HT1080 (cell line): ENCODE results near the gene GNAS-AS1. TPM values are rescaled to one million over a fixed set of nuclear protein-coding genes. Genes with fewer than 3 reads are reported as not detected.

Experiments used
- DNase-seq: peaks from one replicate; pipeline ENCODE4 v3.0.0-alpha.2; 2015; ENCODE audit warnings: low read depth
- total RNA-seq: library from RNA; depleted of rRNA; stranded (reverse); fragments of >200 nt; shearing (Covaris generic); gene quantifications from 2 replicates; pipeline ENCODE4 v1.2.3, GENCODE V29; 2014

The GNAS-AS1 gene
- total RNA-seq, 1 experiment from 2014 or later = 5.0 TPM

GRCh38 chr20:58810879-58811250 is 39.8 kb downstream of the GNAS-AS1 start:
- no peak for DNase-seq

DNA sequence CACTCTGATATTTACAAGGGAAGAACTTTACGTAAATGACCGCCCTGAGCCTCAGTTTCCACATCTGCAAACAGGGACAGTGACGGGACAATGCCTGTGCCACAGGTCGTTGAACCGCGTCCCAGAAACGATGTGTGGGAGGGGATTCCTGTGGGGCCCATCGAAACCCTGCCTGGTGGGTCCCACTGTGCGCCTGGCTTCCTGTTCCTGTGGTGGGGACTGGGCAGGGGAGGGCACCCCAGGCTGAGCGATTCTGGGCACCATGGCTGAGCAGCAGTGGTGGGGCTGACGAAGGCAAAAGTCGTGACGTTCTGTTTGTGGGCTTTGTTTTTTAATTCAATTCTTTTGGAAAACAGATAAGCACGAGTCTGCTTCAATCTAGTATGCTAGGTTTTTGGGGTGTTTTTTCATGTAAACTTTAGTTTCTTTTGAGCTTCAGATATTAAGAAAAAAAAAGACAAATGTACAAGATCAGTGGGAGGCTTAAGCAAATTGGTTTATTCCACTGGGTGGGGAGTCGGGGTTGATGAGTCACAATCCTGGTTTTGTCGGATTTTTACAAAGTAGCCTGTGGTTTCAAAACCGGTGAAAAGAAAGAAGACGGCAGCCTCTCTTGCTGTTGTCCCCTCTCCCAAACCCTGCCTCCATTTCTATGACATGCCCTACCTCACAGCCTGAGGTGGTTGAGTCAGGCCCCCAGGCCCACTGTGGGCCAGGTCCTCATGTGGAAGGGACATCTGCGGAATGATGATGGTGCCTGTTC is 40.4 kb downstream of the GNAS-AS1 start:
- peak; percentile 56 for DNase-seq

GRCh38 chr20:58808271-58809046 is 42.2 kb downstream of the GNAS-AS1 start:
- no peak for DNase-seq

- no peak for DNase-seq
Measured at GRCh38 chr20:58807801-58808200, 42.9 kb downstream of the GNAS-AS1 start.

GRCh38 chr20:58803533-58803932 is 47.2 kb downstream of the GNAS-AS1 start:
- DNase-seq = no peak

DNA sequence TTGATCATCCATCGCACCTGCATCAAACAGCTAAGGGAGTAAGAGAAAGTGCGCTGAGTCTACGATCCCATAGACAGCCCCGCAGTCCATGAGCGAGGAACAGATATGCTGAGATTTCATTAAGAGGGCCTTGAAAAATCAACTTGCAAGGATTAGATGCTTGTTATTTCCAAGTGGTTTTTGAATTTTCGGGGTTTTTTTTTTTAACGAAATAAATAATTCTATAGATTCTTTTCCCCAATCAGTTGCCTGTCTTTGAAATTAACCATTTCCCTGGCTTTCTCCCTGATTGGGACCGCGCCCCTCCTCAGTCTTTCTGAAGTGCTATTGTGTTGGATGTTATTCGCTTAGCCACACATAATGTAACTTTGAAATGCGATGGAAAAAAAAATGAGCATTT is 48.6 kb downstream of the GNAS-AS1 start:
- no peak for DNase-seq

DNA sequence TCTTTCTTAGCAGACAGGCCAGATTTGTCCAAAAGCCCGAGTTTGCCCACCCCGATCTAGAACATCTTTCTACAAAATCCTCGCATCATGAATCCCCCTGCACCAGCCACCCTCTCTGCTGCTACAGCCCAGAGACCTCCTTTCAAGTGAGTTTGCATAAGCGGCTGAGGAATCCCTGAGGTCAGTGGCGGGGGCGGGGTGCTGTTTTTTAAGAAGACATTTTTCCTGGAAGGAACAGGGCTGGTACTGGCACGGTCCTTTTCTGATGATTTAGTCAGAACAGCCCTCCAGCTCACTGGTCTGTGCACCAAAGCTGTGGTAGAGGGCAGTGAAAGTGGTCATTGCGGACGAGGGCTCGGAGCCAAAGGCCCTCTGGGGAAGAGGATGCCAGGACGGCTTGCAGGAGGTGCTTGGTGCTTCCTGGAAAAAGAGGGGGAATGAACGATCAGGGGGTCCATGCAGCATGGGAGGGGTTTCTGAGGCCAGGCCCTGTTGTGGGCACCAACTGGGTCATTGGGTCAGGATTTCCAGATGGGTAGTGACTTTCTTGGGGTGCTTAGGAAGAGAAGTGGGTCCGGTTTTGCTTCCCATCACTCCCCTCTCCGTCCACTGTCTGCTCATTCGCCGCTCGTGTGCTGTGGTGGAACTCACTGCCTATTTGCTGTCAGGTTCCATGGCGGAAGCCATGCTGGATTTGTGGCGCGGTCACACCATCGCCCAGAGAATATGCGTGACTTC is 50.4 kb downstream of the GNAS-AS1 start:
- no peak for DNase-seq

DNA sequence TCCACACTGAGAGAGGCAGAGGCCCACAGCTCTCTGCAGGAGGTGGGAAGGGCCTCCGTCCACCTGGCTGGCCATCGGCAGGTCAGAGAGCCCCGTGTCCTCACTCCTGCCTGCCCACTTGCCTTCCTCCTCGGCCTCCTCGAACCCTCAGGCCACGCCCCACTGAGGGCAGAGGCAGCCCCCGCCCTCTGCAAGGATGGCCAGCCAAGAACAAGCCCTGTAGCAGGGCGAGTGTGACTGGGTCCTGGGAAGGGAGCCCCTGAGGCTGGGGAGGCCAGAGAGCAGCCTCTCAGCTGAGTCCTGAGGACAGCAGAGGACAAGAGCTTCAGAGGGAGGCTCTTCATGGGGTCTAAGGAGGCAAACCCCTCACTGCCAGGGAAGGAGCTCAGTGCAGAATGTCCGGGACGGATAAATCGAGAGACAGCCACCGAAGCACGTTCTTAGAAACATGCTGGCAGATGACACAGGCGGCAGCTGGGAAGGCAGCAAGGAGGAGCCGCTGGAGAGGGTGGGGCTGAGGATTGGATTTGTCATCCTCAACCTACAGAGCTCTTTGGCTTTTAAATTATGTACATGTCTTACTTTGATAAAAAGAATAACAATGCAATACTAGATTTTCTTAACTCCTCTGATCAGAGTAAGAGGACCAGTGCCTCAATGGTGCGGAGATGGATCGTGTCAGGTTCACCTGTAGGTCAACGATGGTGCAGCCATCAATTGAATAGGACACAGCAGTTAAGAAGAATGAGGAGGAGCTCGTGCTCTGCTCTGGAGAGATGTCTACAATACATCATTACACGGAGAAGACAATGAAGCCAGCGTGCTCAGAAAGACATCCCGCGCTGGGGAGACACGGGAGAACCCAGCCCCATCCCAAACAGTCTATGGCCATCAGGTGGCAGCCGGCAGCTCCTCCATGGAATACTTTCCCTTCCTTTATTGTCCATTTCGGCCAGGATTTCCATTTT is 53.0 kb downstream of the GNAS-AS1 start:
- DNase-seq = peak; percentile 3

DNA sequence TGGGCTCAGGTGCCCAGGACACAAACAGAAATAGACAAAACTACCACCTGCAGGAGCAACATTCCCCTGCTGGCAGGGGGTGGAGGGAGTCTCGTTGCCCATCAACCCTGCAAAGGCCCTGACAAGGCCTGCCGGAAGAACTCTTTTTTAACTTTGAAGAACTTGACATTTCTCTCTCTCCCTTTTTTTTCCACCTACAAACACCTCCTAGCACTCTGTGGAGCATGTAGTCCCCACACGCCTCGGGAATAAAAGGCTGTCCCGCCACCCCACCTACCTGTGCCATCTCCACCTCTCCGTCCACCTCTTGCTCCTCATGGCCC is 54.8 kb downstream of the GNAS-AS1 start:
- DNase-seq = no peak

DNA sequence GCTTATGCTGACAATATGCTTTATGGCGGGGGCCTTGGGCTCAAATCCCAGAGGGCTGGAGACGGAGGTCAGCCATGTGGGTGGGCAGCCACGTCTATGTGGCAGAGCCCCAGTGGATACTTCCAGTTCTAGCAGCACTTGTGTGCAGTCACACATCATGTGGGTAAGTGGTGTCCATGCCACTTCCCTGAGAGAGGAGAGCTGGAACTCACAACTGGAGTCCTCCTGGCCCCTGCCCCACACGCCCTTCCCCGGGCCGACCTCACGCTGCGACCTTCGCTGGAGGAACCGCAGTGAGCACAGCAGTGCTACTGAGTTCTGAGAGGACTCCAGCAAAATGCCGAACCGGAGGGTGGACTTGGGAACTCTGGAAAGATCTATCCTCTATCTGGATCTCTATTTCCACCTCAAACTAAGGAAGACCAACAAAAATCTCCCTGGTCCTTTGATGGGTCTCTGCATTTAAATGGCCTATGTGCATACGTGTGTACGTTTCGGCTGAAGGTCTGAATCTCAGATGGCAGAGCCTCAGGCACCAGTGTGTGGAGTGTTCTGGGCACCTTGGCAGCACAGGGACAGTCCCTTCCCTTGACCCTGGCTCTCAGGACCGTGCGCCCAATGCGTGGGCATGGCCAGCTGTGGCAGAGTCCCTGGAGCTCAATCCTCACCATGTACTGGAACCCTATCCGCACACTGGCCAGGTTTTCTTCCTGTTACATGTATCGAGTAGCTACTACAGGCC is 55.4 kb downstream of the GNAS-AS1 start:
- no peak for DNase-seq

DNA sequence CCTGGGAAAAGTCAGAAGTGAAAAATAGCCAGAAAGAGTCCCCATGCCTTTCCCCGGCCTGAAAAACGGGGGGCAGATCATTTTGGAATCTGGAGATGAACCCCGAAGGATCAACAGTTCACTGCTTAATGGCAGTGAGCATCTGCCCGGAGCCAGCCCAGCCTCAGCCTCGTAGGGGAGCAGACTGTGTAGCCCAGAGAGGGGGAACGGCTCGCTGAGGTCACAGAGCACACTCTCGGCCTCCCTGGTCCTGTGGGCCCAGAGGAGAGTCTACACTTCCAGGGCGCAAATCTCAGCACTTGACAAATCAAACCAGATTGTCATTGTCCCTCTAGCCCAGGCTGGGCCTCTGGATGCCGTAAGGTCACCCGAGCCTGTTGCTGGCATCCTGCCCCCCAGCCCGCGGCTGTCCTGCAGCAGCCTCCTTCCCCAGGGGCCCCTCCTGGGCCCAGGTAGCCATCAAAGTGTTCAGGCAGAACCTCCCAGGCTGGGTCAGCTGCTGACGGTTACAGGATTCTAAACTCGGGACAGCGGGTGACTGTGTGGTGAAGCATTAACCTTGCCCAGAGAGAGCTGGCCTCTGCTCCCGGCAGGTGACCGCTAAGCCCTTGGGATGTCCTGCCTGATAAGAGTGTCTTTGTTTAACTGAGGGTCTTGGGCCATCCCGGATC is 56.1 kb downstream of the GNAS-AS1 start:
- DNase-seq = no peak

- no peak for DNase-seq
Measured at GRCh38 chr20:58793512-58794420, 56.9 kb downstream of the GNAS-AS1 start.

DNA sequence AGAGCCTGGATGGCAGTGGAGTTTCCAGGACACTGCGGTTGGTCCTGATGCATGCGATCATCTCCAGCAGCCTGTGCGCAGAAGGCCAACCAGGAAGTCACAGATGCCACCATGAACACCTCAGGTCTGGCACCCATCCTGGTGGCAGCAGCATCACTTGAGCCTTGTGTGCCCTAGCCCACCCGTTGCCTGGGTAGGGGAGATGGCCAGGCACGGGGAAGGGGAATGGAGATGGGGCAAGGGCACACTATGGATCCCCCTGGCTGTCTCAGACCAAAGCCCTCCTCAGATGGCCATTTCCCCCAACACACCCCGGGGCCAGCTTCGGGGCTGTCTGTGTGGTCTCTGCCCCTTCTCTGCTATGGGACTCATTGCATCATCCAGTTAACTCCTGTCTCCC is 58.3 kb downstream of the GNAS-AS1 start:
- no peak for DNase-seq

DNA sequence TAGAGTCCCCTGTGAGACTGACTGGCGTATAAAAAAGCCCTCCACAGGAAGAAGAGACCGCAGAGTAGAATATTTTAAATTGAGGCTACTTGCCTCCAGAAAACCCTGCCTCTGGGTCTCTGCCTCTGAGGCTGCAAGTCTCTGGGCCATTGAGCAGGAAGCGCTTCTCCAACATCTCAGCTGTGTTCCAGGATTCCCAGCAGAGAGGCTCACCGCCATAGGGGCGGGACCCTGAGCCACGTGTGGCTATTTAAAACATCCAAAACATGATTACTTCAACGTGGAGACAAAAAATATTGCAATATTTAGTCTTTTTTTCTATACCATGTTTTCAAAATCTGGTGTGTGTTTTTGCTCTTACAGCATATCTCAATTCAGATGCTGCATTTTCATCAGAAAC is 59.4 kb downstream of the GNAS-AS1 start:
- no peak for DNase-seq

DNA sequence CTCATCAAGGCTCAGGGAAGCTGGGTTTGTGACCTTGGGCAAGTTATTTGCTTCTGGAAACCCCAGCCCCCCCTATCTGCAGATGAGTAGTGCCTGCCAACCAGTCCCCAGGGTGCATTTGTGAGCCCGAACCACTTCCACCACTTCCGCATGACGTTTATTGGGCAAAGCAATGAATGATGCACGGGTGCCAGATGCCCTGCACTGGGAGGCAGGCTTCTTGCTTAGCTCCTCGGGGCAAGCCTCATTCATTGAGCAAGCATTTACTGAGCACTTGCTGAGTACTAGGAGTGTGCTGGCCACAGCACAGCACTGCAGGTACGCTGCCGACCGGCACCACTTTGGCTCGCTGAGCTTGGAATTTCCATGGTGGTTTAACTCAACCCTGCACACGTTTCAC is 60.2 kb downstream of the GNAS-AS1 start:
- DNase-seq = peak; percentile 85

GRCh38 chr20:58788896-58789544 is 61.7 kb downstream of the GNAS-AS1 start:
- no peak for DNase-seq

DNA sequence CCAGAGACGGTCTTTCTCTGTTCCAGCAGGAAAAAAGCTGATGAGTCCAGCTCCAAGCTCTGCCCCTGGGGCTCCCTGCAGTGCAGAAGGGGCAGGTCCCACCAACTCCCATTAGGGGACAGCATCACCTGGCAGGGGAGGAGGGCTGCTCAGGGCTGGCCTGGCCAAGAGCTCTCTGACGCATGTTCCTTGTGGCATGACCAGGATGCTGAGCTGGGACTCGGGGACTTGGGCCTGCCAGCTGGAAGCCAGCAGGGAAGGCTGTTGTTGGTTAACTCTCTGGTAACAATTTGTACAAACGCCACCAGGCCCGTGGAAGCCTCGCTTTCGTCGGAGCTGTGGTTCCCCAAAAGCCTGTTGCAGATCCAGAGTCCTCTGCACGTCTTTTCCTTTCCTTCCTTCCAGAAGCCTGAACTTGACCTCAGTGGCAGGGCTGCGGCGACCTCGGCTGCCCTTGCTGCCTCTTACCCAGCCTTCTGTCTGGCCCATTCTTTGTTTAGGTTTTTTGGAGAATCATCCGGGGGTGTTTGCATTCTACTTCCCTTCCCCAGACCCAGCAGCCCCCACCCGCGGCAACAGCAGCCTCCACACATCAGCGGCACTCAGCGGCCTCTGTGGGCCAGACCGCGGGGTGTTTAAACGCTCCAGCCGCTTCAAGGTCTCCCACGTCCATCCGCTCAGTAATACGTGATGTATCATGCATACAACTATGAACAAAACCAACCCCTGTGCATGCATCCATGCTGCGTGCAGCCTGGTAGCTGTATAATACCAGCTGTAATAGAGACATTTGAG is 63.3 kb downstream of the GNAS-AS1 start:
- no peak for DNase-seq
